SK-N-SH (cell line): Measurements from ENCODE around the gene IDUA. TPM values are rescaled to one million over a fixed set of nuclear protein-coding genes. Genes with fewer than 3 reads are reported as not detected.

Experiments
- CTCF ChIA-PET: fragments of 300-600, 350-600 bp; formaldehyde crosslinking; extraction: SDS; loops from one replicate; lab custom pipeline; 2021; lab: Yijun Ruan, JAX
- POLR2A ChIA-PET: fragments of 350-600 bp; sonication (Branson Sonifier 250); formaldehyde crosslinking; extraction: SDS; loops from one replicate; lab custom pipeline; 2020; ENCODE audit warnings: antibody characterized with exemption, inconsistent platforms; lab: Yijun Ruan, JAX
- DNase-seq: peaks from one replicate; pipeline ENCODE4 v3.0.0; 2012
- H2AFZ ChIP-seq: fragments of 200-600 bp; sonication (generic); 2 replicates; pipeline ENCODE4 v1.8.1; 2016; ENCODE audit warnings: antibody characterized with exemption, mild to moderate bottlenecking, low read depth
- H3F3A ChIP-seq: fragments of 200-600 bp; sonication (generic); replicated peaks from 2 replicates; pipeline ENCODE3; 2016; ENCODE audit warnings: antibody characterized with exemption, mild to moderate bottlenecking; ENCODE audit not compliant: insufficient read depth
- H3K27ac ChIP-seq, 2 experiments: fragments of 200-500 bp in 1 of 2; fragments of 200-600 bp in 1 of 2; sonication (Bioruptor generic) in 1 of 2; sonication (generic), shearing (Covaris generic) in 1 of 2; 2 replicates each; pipeline versions ENCODE4 v1.5.1 to v1.6.1; 2014 to 2016; ENCODE audit warnings: low read depth in 2 of 2, inconsistent platforms in 1 of 2, low read length in 1 of 2, mild to moderate bottlenecking in 1 of 2, mixed read lengths in 1 of 2
- H3K27me3 ChIP-seq: fragments of 200-600 bp; sonication (generic), shearing (Covaris generic); 2 replicates; pipeline ENCODE4 v1.6.1; 2016; ENCODE audit warnings: mixed run types; ENCODE audit not compliant: insufficient read depth
- H3K36me3 ChIP-seq, 2 experiments: fragments of 200-500 bp in 1 of 2; fragments of 200-600 bp in 1 of 2; sonication (Bioruptor generic) in 1 of 2; sonication (generic) in 1 of 2; replicated peaks in 1 of 2; 2 replicates each; pipeline versions ENCODE3 to v1.5.1; 2014 to 2016; ENCODE audit warnings: low read length in 1 of 2, mild to moderate bottlenecking in 1 of 2; ENCODE audit not compliant: insufficient read depth in 2 of 2, control insufficient read depth in 1 of 2
- H3K4me1 ChIP-seq, 2 experiments: fragments of 200-500 bp in 1 of 2; fragments of 200-600 bp in 1 of 2; sonication (Bioruptor generic) in 1 of 2; sonication (generic), shearing (Covaris generic) in 1 of 2; 2 replicates each; pipeline versions ENCODE4 v1.5.1 to v1.6.1; 2014 to 2016; ENCODE audit warnings: low read depth in 1 of 2, low read length in 1 of 2, mixed run types in 1 of 2; ENCODE audit not compliant: insufficient read depth in 2 of 2, control insufficient read depth in 1 of 2
- H3K4me2 ChIP-seq: fragments of 200-600 bp; sonication (generic), shearing (Covaris generic); 2 replicates; pipeline ENCODE4 v1.6.1; 2017; ENCODE audit warnings: mixed run types
- H3K4me3 ChIP-seq, 2 experiments: fragments of 200-500 bp in 1 of 2; fragments of 200-600 bp in 1 of 2; sonication (Bioruptor generic) in 1 of 2; sonication (generic), shearing (Covaris generic) in 1 of 2; 2 replicates each; pipeline versions ENCODE4 v1.5.1 to v1.8.1; 2014 to 2016; ENCODE audit warnings: low read depth in 2 of 2, inconsistent platforms in 1 of 2, low read length in 1 of 2, mild to moderate bottlenecking in 1 of 2, mixed read lengths in 1 of 2, moderate library complexity in 1 of 2
- H3K79me2 ChIP-seq: fragments of 200-600 bp; sonication (generic); 2 replicates; pipeline ENCODE4 v1.8.1; 2017; ENCODE audit warnings: mild to moderate bottlenecking; ENCODE audit not compliant: insufficient read depth
- H3K9ac ChIP-seq: fragments of 200-600 bp; sonication (generic); 2 replicates; pipeline ENCODE4 v1.6.1; 2017; ENCODE audit warnings: mixed run types
- H3K9me2 ChIP-seq: fragments of 200-600 bp; sonication (generic); 2 replicates; pipeline ENCODE4 v1.6.1; 2017; ENCODE audit warnings: mixed run types
- H3K9me3 ChIP-seq: fragments of 200-600 bp; sonication (generic); 2 replicates; pipeline ENCODE4 v1.6.1; 2017; ENCODE audit warnings: mixed run types, mild to moderate bottlenecking, moderate library complexity
- H4K20me1 ChIP-seq: fragments of 200-600 bp; sonication (generic); 2 replicates; pipeline ENCODE4 v1.6.1; 2017; ENCODE audit warnings: mild to moderate bottlenecking, mixed run types; ENCODE audit not compliant: insufficient read depth
- CTCF ChIP-seq: fragments of 200-600 bp; sonication (generic); IDR thresholded peaks from 2 replicates; pipeline ENCODE4 v1.6.1; 2017; ENCODE audit warnings: antibody characterized with exemption, mild to moderate bottlenecking, moderate library complexity
- EZH2phosphoT487 ChIP-seq: fragments of 200-600 bp; sonication (generic); IDR thresholded peaks from 2 replicates; pipeline ENCODE4 v1.6.1; 2017; ENCODE audit warnings: low read depth, mixed run types, mild to moderate bottlenecking, antibody characterized with exemption, moderate library complexity, borderline replicate concordance
- FOXJ3 ChIP-seq: sonication (generic); formaldehyde crosslinking; IDR thresholded peaks from 2 replicates; pipeline ENCODE4 v1.5.1; 2020; ENCODE audit warnings: mild to moderate bottlenecking, missing genetic modification reagents
- GABPA ChIP-seq: IDR thresholded peaks from 2 replicates; pipeline ENCODE4 v1.4.0; 2012; ENCODE audit warnings: low read depth, mild to moderate bottlenecking
- GATA2 ChIP-seq: sonication (generic); formaldehyde crosslinking; IDR thresholded peaks from 2 replicates; pipeline ENCODE4 v1.5.0; 2020; ENCODE audit warnings: mild to moderate bottlenecking, missing genetic modification reagents
- JUND ChIP-seq: IDR thresholded peaks from 2 replicates; pipeline ENCODE4 v1.4.0; 2012
- MEF2A ChIP-seq: IDR thresholded peaks from 2 replicates; pipeline ENCODE4 v1.4.0; 2012; ENCODE audit warnings: low read depth, borderline replicate concordance
- MXI1 ChIP-seq: IDR thresholded peaks from 2 replicates; pipeline ENCODE4 v1.6.1; 2012; ENCODE audit warnings: mild to moderate bottlenecking, low read depth, low read length, improper control_type of control experiment
- NFIC ChIP-seq: IDR thresholded peaks from 2 replicates; pipeline ENCODE4 v1.4.0; 2012; ENCODE audit warnings: borderline replicate concordance
- NRF1 ChIP-seq: IDR thresholded peaks from 2 replicates; pipeline ENCODE4 v1.6.1; 2012; ENCODE audit warnings: low read depth, mild to moderate bottlenecking, low read length
- RAD21 ChIP-seq: IDR thresholded peaks from 2 replicates; pipeline ENCODE4 v1.6.1; 2012; ENCODE audit warnings: mild to moderate bottlenecking, low read length
- RCOR1 ChIP-seq: fragments of 150-350 bp; IDR thresholded peaks from 2 replicates; pipeline ENCODE4 v1.6.1; 2017; ENCODE audit warnings: antibody characterized with exemption, low read length
- RFX5 ChIP-seq: IDR thresholded peaks from 2 replicates; pipeline ENCODE4 v1.6.1; 2012; ENCODE audit warnings: mild to moderate bottlenecking, improper control_type of control experiment, low read length
- SIN3A ChIP-seq: IDR thresholded peaks from 2 replicates; pipeline ENCODE4 v1.6.1; 2012; ENCODE audit warnings: low read depth, mild to moderate bottlenecking, low read length, moderate library complexity, borderline replicate concordance
- TAF1 ChIP-seq: IDR thresholded peaks from 2 replicates; pipeline ENCODE4 v1.6.1; 2012; ENCODE audit warnings: low read depth, mild to moderate bottlenecking, low read length, moderate library complexity, borderline replicate concordance
- TCF12 ChIP-seq: IDR thresholded peaks from 2 replicates; pipeline ENCODE4 v1.4.0; 2012
- TEAD4 ChIP-seq: IDR thresholded peaks from 2 replicates; pipeline ENCODE4 v1.4.0; 2012; ENCODE audit warnings: mild to moderate bottlenecking, borderline replicate concordance; ENCODE audit not compliant: insufficient read depth
- WGBS: methylation state at CpG from one replicate; pipeline ENCODE4 v1.1.6; 2017; ENCODE audit warnings: low lambda C conversion rate; 5-methylcytosine and 5-hydroxymethylcytosine counted together
- polyA plus RNA-seq, 3 experiments: library from polyadenylated mRNA; depleted of rRNA; stranded (reverse); fragments of >200 nt; gene quantifications; 2 replicates each; pipeline ENCODE4 v1.2.3, GENCODE V29; 2012
- TF ChIP-seq, protein P1 (sequence below): fragments of 150-350 bp; IDR thresholded peaks from 2 replicates; pipeline ENCODE4 v1.6.1; 2017; ENCODE audit warnings: antibody characterized with exemption, low read length, low read depth, borderline replicate concordance
- TF ChIP-seq, protein P2 (sequence below): IDR thresholded peaks from 2 replicates; pipeline ENCODE4 v1.6.1; 2012; ENCODE audit warnings: mild to moderate bottlenecking, low read depth, low read length, moderate library complexity

Gene IDUA
- polyA plus RNA-seq, 1 of the 3 experiments (the other 2 are of a cell fraction) = 24.4 TPM

DNA sequence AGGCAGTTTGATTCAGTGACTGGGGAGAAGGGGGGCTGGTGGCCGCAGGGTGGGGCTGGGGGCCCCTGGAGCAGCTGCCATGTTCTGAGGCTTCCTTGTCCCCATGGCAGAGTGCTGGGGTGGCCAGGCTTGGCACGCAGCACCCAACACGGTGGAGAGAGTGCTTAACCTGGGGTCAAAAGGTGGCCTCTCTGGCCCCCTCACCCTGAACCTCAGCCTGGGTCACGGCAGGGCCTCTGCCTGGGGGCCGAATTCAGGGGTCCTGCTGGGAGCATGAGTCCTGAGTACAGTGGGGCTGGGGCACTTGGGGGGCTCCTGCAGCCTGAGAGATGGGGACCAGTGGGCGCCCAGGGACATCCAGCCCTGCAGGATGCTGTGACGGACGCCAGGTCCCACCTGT is 44.5 kb downstream of the IDUA start (continued):
- TF ChIP-seq CTCF (no peak), GATA2 (CRISPR knock-in tag) (no peak), TEAD4 (no peak), JUND (no peak), EZH2phosphoT487 (no peak), FOXJ3 (CRISPR knock-in tag) (no peak), RFX5 (no peak), MEF2A (no peak), RCOR1 (no peak), SIN3A (no peak), TCF12 (no peak)

- peak; percentile 8; the same call in 1 of the 2 replicates for TF ChIP-seq RAD21
- no peak for TF ChIP-seq JUND
- Histone ChIP-seq H2AFZ (no peak overlapping the region), H3K27me3 (peaks cover 8% of the 10 kb centered on the region; the same call in 1 of the 2 replicates), H3K27ac (no peak overlapping the region), H3K36me3 (no peaks in the 10 kb centered on the region), H3K9me3 (no peaks in the 10 kb centered on the region), H3K4me2 (no peak overlapping the region), H3K9ac (no peak overlapping the region), H3K79me2 (no peaks in the 10 kb centered on the region), H3K9me2 (no peaks in the 10 kb centered on the region), H3K4me1 (no peaks in the 10 kb centered on the region), H3F3A (no peaks in the 10 kb centered on the region), H3K4me3 (no peak overlapping the region), H4K20me1 (no peaks in the 10 kb centered on the region)
- 11% methylated on average over 18 of the region's 37 CpGs for WGBS
- ChIA-PET CTCF (interaction anchor here (0.6 to 1.8 kb wide), 4 partner anchors 9 to 597 kb away, joined by 3 to 4 read pairs (median 3); no protein-coding TSS in a partner anchor), POLR2A (no interaction called here)
- peak; percentile 73 for DNase-seq
These were observed 45.3 kb downstream of the IDUA start for GRCh38 chr4:1031956-1032795.

- 37% methylated on average over 3 of the region's 10 CpGs for WGBS
- TF ChIP-seq NRF1 = no peak
- TF ChIP-seq GABPA = no peak
- TF ChIP-seq, protein P1, sequence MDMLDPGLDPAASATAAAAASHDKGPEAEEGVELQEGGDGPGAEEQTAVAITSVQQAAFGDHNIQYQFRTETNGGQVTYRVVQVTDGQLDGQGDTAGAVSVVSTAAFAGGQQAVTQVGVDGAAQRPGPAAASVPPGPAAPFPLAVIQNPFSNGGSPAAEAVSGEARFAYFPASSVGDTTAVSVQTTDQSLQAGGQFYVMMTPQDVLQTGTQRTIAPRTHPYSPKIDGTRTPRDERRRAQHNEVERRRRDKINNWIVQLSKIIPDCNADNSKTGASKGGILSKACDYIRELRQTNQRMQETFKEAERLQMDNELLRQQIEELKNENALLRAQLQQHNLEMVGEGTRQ = no peak
- TF ChIP-seq NFIC = no peak
- TF ChIP-seq MEF2A = no peak
- TF ChIP-seq, protein P2, sequence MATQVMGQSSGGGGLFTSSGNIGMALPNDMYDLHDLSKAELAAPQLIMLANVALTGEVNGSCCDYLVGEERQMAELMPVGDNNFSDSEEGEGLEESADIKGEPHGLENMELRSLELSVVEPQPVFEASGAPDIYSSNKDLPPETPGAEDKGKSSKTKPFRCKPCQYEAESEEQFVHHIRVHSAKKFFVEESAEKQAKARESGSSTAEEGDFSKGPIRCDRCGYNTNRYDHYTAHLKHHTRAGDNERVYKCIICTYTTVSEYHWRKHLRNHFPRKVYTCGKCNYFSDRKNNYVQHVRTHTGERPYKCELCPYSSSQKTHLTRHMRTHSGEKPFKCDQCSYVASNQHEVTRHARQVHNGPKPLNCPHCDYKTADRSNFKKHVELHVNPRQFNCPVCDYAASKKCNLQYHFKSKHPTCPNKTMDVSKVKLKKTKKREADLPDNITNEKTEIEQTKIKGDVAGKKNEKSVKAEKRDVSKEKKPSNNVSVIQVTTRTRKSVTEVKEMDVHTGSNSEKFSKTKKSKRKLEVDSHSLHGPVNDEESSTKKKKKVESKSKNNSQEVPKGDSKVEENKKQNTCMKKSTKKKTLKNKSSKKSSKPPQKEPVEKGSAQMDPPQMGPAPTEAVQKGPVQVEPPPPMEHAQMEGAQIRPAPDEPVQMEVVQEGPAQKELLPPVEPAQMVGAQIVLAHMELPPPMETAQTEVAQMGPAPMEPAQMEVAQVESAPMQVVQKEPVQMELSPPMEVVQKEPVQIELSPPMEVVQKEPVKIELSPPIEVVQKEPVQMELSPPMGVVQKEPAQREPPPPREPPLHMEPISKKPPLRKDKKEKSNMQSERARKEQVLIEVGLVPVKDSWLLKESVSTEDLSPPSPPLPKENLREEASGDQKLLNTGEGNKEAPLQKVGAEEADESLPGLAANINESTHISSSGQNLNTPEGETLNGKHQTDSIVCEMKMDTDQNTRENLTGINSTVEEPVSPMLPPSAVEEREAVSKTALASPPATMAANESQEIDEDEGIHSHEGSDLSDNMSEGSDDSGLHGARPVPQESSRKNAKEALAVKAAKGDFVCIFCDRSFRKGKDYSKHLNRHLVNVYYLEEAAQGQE = no peak
- TF ChIP-seq TAF1 = no peak
- TF ChIP-seq MXI1 = no peak
- no peak for TF ChIP-seq TCF12
These were observed 46.0 kb downstream of the IDUA start for GRCh38 chr4:1032861-1033260.

More at GRCh38 chr4:1032861-1033260, 46.0 kb downstream of the IDUA start:
- H3K9ac ChIP-seq = no peak overlapping the region
- no peaks in the 10 kb centered on the region for H3K36me3 ChIP-seq
- H3K9me3 ChIP-seq = no peaks in the 10 kb centered on the region
- no peak overlapping the region for H3K27ac ChIP-seq
- ChIA-PET CTCF (interaction anchor here (1.2 to 1.8 kb wide), 3 partner anchors 18 to 596 kb away, joined by 3 to 4 read pairs (median 3); no protein-coding TSS in a partner anchor), POLR2A (no interaction called here)
- H4K20me1 ChIP-seq = no peaks in the 10 kb centered on the region
- H3K4me1 ChIP-seq = no peaks in the 10 kb centered on the region
- H3K4me2 ChIP-seq = no peak overlapping the region
- H3F3A ChIP-seq = no peaks in the 10 kb centered on the region
- no peaks in the 10 kb centered on the region for H3K79me2 ChIP-seq
- no peaks in the 10 kb centered on the region for H3K9me2 ChIP-seq
- H3K27me3 ChIP-seq = peaks cover 8% of the 10 kb centered on the region; the same call in 1 of the 2 replicates
- H2AFZ ChIP-seq = no peak overlapping the region
- H3K4me3 ChIP-seq = no peak overlapping the region
- DNase-seq = no peak
